ENCODE results near the gene SUPT4H1. TPM values are rescaled to one million over a fixed set of nuclear protein-coding genes. Genes with fewer than 3 reads are reported as not detected.

The SUPT4H1 gene
- total RNA-seq, 2 donors from 2014 or later, result 44.8 to 70.0 TPM

GRCh38 chr17:58390884-58391283, 38.9 kb upstream of the SUPT4H1 start:
- 55% methylated on average over 2 of the region's 2 CpGs for WGBS
- Histone ChIP-seq H3K4me3 (no peak overlapping the region), H3K36me3 (no peaks in the 10 kb centered on the region), H3K9me3 (no peaks in the 10 kb centered on the region), H3K4me1 (replicated peaks) (peaks cover 24% of the 10 kb centered on the region), H3K27me3 (replicated peaks; ENCODE audit: insufficient read depth) (no peaks in the 10 kb centered on the region), H3K27ac (peak overlapping the region; percentile 38 to 60)
- DNase-seq (ENCODE audit: low spot score), result no peak
- intact Hi-C loops (cut with DNase I), result no loop called here
- TF ChIP-seq POLR2AphosphoS5 (IDR thresholded peaks at IDR 0.05) (no peak), CTCF (IDR thresholded peaks at IDR 0.05) (no peak)

- Histone ChIP-seq H3K4me3 (no peak overlapping the region), H3K27ac (peak overlapping the region; percentile 21 to 64), H3K9me3 (no peaks in the 10 kb centered on the region), H3K4me1 (replicated peaks) (peaks cover 27% of the 10 kb centered on the region), H3K36me3 (no peaks in the 10 kb centered on the region), H3K27me3 (replicated peaks; ENCODE audit: insufficient read depth) (no peaks in the 10 kb centered on the region)
- intact Hi-C loops (cut with DNase I), result no loop called here
- TF ChIP-seq POLR2AphosphoS5 (IDR thresholded peaks at IDR 0.05), result peak; percentile 43
- TF ChIP-seq POLR2A (IDR thresholded peaks at IDR 0.05), result no peak
- WGBS, result 33% methylated on average over 3 of the region's 3 CpGs
- DNase-seq (ENCODE audit: low spot score), result no peak
These were observed 36.5 kb upstream of the SUPT4H1 start for GRCh38 chr17:58388302-58389190.

GRCh38 chr17:58387834-58388233, 35.8 kb upstream of the SUPT4H1 start:
- no peaks in the 10 kb centered on the region for H3K36me3 ChIP-seq
- DNase-seq (ENCODE audit: low spot score), result no peak
- peak overlapping the region; percentile 21 to 64 for H3K27ac ChIP-seq
- intact Hi-C loops (cut with DNase I), result no loop called here
- H3K27me3 ChIP-seq (replicated peaks; ENCODE audit: insufficient read depth), result no peaks in the 10 kb centered on the region
- H3K4me1 ChIP-seq (replicated peaks), result peaks cover 34% of the 10 kb centered on the region
- 35% methylated on average over 1 of the region's 1 CpG for WGBS
- TF ChIP-seq CTCF (IDR thresholded peaks at IDR 0.05), result no peak
- TF ChIP-seq POLR2AphosphoS5 (IDR thresholded peaks at IDR 0.05), result peak; percentile 25
- H3K4me3 ChIP-seq, result no peak overlapping the region
- no peaks in the 10 kb centered on the region for H3K9me3 ChIP-seq

- Histone ChIP-seq H3K4me3 (no peak overlapping the region), H3K9me3 (no peaks in the 10 kb centered on the region), H3K27ac (no peak overlapping the region), H3K4me1 (replicated peaks) (peaks cover 28% of the 10 kb centered on the region), H3K36me3 (no peaks in the 10 kb centered on the region), H3K27me3 (replicated peaks; ENCODE audit: insufficient read depth) (no peaks in the 10 kb centered on the region)
- WGBS, result 80% methylated on average over 3 of the region's 3 CpGs
- no peak for DNase-seq (ENCODE audit: low spot score)
- TF ChIP-seq CTCF (IDR thresholded peaks at IDR 0.05) (no peak), POLR2A (IDR thresholded peaks at IDR 0.05) (no peak), POLR2AphosphoS5 (IDR thresholded peaks at IDR 0.05) (no peak)
- intact Hi-C loops (cut with DNase I), result no loop called here
These were observed 34.7 kb upstream of the SUPT4H1 start for GRCh38 chr17:58386708-58387107.

GRCh38 chr17:58385359-58385899, 33.4 kb upstream of the SUPT4H1 start:
- no peaks in the 10 kb centered on the region for H3K27me3 ChIP-seq (replicated peaks; ENCODE audit: insufficient read depth)
- no peaks in the 10 kb centered on the region for H3K36me3 ChIP-seq
- TF ChIP-seq POLR2AphosphoS5 (IDR thresholded peaks at IDR 0.05) (no peak), CTCF (IDR thresholded peaks at IDR 0.05) (no peak), POLR2A (IDR thresholded peaks at IDR 0.05) (no peak)
- H3K4me3 ChIP-seq, result no peak overlapping the region
- intact Hi-C loops (cut with DNase I), result no loop called here
- WGBS, result 40% methylated on average over 4 of the region's 4 CpGs
- no peak overlapping the region for H3K27ac ChIP-seq
- H3K4me1 ChIP-seq (replicated peaks), result peaks cover 40% of the 10 kb centered on the region
- H3K9me3 ChIP-seq, result no peaks in the 10 kb centered on the region
- no peak for DNase-seq (ENCODE audit: low spot score)
